ENCODE results near the gene ZBED5.

- no peak for TF ChIP-seq YY1 (IDR thresholded peaks at IDR 0.05)
- peak; percentile 39 for TF ChIP-seq CTCF (IDR thresholded peaks at IDR 0.05; ENCODE audit: low read depth, low read length, missing input control)
- TF ChIP-seq, protein P1, sequence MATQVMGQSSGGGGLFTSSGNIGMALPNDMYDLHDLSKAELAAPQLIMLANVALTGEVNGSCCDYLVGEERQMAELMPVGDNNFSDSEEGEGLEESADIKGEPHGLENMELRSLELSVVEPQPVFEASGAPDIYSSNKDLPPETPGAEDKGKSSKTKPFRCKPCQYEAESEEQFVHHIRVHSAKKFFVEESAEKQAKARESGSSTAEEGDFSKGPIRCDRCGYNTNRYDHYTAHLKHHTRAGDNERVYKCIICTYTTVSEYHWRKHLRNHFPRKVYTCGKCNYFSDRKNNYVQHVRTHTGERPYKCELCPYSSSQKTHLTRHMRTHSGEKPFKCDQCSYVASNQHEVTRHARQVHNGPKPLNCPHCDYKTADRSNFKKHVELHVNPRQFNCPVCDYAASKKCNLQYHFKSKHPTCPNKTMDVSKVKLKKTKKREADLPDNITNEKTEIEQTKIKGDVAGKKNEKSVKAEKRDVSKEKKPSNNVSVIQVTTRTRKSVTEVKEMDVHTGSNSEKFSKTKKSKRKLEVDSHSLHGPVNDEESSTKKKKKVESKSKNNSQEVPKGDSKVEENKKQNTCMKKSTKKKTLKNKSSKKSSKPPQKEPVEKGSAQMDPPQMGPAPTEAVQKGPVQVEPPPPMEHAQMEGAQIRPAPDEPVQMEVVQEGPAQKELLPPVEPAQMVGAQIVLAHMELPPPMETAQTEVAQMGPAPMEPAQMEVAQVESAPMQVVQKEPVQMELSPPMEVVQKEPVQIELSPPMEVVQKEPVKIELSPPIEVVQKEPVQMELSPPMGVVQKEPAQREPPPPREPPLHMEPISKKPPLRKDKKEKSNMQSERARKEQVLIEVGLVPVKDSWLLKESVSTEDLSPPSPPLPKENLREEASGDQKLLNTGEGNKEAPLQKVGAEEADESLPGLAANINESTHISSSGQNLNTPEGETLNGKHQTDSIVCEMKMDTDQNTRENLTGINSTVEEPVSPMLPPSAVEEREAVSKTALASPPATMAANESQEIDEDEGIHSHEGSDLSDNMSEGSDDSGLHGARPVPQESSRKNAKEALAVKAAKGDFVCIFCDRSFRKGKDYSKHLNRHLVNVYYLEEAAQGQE (IDR thresholded peaks at IDR 0.05), result no peak
- no peak for TF ChIP-seq MAX (IDR thresholded peaks at IDR 0.05)
Observed at GRCh38 chr11:10878408-10879214, 20.8 kb upstream of the ZBED5 start.
